ENCODE data around the gene FOXO3. TPM values are rescaled to one million over a fixed set of nuclear protein-coding genes. Genes with fewer than 3 reads are reported as not detected.
"Not testable (repeated sequence)": the region's sequence is repeated elsewhere in the genome, so short reads cannot be mapped to it uniquely, and the experiment has no call there.

The FOXO3 gene
- 10.9 and 11.4 TPM in 2 replicates for total RNA-seq (2014; rRNA removed; shearing (Covaris generic))

DNA sequence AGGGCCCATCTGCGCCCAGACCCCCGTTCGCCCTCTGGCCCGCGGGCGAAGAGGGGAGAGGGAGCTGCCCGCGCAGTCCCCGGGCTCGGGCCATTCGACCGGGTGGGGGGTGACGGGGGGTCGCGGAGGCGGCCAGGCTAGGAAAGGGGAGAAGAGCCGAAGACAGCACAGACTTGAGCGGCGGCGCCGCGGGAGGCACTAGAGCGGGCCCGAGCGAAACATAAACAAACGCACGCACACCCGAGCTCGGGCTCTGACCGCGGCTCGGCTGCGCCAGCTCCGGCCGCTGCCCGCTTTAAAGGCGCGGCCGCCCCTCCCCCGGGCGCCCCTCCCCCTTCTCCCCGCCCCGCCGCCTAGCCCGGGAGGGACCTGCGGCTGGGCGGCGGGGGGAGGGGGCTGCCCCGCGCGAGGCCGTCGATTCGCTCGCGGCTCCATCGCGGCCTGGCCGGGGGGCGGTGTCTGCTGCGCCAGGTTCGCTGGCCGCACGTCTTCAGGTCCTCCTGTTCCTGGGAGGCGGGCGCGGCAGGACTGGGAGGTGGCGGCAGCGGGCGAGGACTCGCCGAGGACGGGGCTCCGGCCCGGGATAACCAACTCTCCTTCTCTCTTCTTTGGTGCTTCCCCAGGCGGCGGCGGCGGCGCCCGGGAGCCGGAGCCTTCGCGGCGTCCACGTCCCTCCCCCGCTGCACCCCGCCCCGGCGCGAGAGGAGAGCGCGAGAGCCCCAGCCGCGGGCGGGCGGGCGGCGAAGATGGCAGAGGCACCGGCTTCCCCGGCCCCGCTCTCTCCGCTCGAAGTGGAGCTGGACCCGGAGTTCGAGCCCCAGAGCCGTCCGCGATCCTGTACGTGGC lies at the start of gene FOXO3:
TSS of gene FOXO3 (plus strand) at position 455 of the 846 bp plus-strand sequence. CDS start at position 747, 292 bp downstream.
- DNase-seq (ENCODE audit: low spot score): peak; percentile 58

DNA sequence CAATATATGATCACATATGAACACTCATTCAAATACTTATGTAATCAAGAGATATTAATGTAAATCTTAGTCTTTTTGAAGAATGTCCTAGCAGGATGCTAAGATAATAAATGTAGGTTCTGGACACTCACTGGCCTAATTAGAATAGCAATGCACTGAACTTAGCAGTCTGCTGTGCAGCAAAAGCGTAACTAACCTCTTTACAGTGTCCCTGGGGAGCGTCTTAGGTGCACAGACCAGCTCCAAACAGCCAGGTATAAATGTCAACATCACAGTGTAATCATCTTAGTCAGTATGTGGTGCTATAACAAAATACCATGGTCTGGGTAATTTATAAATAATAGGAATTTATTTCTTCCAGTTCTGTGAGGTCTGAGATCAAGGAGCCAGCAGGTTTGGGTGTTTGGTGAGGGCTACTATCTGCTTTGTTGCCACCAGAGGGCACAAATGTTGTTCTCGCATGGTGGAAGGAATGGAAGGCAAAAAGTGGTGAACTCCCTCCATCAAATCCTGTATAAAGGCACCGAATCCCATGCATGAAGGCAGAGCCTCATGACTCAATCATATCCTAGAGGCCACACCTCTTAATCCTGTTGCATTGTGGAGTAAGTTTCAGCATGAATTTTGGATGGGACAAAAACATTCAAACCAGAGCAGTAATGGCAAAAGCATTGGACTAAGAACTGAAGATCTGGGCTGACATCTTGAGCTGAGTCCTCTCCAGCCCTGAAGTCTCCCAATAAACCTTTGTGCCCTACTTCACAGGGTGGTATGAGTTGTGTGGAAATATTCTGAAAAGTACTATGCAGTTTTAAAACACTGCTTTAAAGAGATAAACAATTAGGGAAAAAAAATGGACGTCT lies 41.8 kb upstream of the FOXO3 start:
- peak; percentile 37 for DNase-seq (ENCODE audit: low spot score)

DNA sequence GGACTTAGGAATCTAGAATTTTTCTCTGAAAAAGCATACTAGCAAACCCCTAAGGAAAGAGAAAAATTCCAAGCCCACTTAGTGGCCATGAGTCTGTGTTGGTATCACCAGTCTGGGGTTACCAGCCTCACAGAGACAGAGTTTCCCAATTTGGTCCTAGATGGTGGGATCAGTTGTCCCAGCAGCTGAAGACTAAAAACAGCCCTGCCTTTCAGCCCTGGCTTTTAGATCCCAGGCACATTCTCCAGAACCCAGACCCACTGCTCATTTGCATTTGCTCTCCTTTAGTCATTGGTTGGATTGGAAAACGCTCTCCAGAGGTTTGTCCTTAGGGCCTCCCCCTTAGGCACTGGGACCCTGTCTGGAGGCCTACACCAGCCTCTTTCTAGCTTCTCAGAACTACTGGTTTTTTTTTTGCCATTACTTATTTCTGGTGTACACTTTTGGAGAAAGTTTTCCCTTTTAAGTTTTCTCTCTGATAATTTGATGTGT lies 39.1 kb upstream of the FOXO3 start:
- DNase-seq (ENCODE audit: low spot score): no peak

DNA sequence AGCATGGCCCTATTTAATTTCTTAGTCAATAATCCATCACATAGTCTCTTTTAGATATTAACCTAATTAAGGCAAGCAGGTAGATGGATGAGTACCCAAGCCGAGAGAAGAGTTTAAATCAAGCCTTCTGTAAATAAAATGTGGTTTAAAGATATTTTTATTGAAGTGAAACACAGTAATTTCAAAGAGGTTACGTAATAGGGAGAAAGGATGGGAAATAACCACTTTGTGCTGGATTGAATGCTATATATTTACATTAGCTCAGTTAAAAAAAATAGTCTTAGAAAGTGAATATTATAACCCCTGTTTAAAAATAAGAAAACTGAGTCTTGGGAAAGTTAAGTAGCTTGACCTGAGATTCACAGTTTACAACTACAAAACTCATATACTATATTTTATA lies 37.0 kb upstream of the FOXO3 start:
- DNase-seq (ENCODE audit: low spot score): no peak

DNA sequence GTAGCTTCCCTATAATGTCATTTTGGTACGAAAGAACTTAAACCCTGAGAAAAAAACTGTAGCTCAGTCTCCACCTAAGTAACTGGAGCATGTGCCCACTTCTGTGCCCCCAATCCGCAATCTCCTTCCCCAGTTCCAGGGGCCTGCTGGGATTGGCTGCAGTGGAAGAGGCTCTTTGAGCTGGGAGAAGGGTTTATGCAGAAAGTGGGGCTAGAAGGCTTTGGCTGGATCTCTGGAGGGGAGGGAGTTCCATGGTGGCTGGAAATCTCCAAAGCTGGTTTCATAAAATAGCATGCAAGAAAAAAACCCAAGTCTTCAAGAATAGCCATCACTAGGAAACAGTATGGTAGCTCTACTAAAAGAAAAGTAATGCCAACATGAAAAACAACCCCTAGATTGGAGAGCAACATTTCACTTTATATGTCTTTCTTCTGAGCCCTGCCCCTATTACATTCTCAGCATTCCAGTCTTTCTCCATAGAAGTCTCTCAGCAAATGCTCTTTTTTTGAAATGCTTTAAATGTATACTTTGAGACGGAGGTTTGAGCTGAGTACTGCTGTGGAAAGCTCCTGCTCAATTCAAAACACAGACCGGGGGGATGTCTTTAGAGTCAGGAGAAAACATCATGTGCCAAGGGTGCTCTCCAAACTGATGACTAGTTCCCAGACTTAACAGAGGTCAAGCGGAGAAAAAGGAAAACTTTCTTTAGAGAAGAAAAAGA lies 36.0 kb upstream of the FOXO3 start:
- no peak for DNase-seq (ENCODE audit: low spot score)

DNA sequence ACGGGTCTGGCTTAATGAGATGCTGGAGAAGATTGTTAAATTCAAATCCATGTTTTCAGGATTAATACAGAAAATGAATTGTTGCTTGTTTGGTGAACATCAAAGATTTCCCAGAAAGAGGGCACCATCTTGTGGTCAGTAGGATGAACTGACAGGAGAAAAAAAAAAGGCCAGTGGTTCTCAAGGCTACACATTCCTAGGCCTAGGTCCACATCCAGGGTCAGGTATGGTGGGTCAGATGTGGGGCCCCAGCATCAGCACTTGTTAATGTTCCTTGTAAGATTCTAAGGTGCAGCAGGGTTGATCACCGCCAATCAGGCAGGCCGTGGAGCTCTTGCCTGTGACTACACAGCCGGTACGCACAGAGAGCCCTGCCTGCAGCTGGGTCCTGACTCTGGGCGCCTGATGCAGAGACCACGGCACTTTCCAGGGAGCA lies 34.0 kb upstream of the FOXO3 start:
- DNase-seq (ENCODE audit: low spot score): peak; percentile 18

DNA sequence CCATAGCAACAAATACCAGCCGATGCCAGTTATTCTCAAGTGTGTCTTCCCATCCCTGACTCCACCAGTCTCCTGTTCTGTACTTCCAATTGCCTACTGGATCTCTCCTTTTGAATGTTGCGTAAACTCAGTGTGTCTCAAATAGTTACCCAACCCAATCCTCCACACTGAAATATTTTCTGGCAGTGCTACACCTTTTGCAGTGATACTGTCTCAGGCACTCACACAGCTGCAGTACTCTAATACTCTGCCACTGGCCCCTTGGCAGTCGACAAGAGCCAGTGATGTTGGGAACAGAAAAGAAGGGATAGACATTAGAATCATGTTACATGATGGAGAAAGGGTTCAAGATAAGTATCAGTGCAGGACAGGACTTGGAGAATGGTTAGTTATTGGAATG lies 31.8 kb upstream of the FOXO3 start:
- no peak for DNase-seq (ENCODE audit: low spot score)

DNA sequence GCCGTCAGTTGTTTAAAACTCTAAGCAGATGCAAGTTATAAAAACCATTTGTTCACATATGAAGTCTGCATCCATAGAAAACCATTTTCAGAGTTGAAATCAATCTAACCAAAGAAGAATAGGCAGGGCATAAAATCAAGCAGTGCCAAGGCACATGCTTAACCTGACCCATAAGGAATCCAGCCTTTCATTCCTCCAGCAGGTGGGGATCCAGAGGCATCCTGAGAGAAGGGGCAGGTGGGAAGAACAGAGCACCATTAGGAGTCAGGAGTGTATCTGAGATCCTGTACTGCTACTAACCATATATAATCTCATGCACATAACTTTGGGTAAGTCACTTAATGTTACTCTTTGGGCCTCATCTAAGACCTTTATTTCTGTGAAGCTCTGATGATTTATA lies 29.4 kb upstream of the FOXO3 start:
- DNase-seq (ENCODE audit: low spot score): no peak

DNA sequence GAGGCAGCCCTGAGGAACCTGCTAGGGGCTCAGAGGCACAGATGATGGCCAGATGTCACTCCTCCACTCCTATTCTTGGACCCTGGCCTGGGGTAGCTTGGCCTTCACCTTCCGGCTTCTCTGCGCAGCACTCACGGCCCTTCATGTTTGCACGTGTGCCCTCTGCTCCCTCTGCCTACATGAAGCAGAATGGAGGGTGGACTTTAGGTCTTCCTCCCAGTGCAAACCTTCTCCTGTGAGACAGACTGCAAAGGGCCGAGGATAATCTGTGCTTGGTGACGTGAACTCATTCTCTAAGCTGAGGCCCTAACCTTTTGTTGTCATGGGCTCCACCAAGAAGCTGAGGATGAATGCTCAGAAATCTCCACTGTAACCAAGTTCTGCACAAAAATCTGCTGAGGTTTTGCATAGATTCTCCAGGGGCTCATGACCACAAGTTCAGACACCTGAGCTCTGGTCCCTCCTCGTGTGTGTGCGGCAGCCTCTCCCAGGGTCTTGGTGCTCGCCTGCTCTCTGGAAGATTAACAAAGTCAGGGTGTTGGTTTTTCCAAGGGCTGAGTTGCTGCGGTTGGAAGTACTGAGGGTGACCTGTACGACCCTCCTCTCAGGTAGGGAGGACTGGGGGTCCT lies 25.5 kb upstream of the FOXO3 start:
- DNase-seq (ENCODE audit: low spot score): no peak

DNA sequence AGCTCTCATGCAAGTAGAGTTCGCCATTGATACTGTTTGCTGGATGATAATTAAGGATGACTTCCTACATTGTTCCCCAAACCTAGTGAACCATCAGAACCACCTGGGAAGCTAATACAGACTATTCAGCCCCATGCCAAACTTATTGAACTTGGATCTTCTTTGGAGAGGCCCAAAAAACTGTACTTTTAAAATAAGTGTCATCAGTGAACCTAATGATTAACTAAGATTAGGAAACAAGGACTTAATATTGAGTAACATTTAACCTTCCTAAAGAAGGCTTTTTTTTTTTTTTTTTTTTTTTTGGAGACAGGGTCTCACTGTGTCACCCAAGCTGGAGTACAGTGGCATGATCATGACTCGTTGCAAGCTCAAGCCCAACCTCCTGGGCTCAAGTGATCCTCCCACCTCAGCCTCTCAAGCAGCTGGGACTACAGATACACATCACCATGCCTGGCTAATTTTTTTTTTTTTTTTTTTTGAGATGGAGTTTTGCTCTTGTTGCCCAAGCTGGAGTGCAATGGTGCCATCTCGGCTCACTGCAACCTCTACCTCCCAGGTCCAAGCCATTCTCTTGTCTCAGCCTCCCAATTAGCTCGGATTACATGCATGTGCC lies 24.7 kb upstream of the FOXO3 start:
- not testable (repeated sequence) for DNase-seq (ENCODE audit: low spot score)

DNA sequence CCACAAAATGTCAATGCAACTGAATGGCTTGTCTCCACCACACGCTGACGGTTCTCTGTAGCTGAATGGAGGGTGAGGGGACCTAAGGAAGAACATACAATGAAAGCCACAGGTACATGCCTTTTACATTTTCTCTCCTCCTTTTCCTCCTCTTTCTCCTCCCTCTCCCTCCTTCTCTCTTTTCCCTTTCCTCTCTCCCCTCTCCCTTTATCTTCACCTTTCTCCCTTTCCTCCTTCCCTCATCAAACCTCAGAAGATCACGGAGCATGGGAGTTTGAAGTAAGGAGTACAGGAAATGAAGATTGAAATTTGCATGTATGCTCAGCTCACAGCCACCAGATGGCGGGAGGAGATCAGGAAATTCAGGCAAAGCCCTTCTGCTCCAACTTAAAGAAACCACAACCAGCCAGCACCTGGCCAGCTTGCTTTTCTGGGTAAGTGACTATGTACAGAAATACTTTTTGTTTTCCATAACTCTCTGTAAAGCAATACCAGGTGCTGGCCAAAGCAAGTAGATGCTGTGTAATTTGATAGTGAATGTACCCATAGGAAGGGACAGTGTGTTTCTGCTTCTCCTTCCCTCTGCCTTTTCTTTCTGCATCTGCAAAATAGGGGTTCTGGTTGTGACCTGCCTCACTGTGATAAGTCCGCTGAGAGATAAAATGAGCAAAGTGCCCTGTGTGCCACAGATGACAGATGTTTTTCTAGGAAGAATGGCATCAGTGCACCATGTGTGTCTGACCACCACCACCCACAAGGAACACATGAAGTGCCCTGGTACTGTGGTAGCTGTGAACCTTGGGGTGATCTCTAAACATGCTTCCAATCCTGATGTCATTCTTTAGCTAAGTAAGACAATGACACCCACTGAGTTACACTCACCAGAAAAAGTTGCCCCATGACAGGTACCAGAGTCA lies 18.6 kb upstream of the FOXO3 start:
- DNase-seq (ENCODE audit: low spot score): peak; percentile 72

DNA sequence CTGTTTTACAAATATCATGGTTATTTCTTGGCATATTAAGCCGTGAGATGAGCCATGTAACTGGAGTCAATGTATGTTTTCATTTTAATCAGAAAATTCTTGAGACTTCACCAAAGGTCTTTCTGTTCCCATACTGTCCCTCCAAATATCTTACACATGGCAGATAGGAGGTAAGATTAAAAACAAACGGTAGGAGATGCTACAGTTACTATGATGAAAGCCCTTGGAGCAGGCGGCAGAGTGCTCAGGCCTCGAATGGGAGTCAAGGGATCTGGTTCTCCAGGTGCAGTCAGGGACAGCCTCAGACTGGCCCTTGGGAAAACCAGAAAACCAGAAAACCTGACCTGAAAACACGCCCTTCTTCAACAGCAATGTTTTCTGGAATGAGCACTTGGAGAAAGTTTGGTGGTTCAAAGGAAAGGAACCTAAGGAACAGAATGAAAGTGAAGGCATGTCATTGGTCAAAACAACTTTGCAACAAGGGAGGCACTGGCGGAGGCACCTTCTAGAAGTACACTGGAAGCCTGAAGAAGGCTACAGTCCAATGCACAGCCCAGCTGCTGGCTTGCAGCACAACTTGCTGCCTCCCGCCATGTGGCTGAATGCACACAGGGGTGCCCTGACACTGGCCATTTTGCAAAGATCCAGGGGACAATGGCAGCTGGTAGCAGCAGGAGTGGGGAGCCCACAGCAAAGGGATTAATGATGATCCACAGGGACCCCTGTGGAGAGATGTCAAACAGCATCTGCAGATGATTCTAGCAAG lies 17.4 kb upstream of the FOXO3 start:
- DNase-seq (ENCODE audit: low spot score): no peak

DNA sequence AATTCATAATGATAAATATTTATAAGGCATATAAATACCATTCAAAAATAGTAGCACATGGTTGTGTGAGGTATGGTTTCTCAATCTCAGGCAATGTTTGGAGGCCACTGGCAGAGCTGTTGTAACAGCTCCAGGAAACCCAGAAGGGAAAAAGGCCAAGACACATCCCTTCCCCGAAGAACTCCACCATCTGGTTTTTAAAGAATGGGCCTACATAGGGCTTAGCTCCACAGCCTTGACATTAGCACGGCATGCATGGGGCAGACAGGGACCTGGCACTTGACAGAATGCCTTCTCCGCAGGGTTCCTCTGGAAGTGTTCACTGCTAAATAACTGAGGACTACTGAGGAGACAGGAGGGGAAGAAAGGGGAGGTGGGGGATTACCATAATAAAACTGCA lies 16.1 kb upstream of the FOXO3 start:
- DNase-seq (ENCODE audit: low spot score): no peak

DNA sequence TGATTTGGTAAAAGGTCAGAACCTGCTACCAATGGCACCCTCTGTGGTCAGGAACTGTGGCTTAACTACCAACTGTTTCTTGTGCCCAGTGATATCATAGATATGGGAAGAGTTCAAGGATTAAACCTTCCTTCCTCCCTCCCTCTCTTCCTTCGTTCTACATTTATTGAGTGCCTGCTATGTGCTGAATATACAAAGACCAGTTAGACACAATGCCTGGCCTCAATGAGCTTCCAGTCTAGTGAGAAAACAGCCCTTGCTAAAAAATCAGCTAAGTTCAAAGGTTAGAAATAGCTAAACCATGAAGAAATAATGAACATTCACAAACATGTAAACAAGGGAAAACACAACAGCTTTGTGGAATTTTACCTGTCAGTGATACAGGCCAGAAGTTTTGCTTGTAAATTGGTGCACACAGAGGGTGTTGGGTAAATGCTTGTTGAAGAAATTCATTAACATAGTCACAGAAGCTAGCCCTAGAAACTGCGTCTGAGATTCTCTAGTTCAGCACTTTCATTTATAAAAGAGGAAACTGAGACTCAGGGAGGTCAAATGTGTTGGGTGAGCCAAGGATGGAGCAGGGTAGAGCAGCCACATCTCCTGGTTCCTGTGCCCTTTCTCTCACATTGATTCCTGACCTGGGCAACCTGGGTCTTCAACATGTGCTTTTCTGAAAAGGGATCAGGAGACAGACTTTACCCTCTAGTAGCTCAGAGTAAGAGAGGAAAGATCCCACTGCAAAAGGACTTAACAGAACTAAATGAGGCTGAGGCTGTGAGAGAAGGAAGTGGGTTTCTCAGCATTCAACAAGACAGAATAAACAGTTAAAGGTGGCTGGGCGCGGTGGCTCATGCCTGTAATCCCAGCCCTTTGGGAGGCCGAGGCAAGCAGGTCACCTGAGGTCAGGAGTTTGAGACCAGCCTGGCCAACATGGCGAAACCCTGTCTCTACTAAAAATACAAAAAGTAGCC lies 14.4 kb upstream of the FOXO3 start:
- DNase-seq (ENCODE audit: low spot score): no peak

DNA sequence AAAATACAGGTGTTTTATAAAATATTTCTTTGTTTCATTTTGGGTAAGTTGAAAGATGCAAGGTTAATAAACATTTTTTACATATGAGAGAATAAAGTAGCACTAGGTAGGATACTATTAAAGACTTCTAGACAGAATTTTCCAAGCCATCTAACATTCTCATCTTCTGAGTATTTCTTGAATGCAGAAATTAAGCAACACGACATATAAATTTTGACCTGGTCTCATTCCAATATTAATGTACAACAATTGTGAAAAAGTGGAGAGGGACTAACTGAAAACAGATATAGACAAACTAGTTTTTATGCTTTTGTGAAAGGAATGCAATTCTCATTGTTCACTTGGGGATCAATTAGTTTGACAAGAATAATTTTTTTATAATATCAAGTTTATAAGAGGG lies 11.5 kb upstream of the FOXO3 start:
- no peak for DNase-seq (ENCODE audit: low spot score)

DNA sequence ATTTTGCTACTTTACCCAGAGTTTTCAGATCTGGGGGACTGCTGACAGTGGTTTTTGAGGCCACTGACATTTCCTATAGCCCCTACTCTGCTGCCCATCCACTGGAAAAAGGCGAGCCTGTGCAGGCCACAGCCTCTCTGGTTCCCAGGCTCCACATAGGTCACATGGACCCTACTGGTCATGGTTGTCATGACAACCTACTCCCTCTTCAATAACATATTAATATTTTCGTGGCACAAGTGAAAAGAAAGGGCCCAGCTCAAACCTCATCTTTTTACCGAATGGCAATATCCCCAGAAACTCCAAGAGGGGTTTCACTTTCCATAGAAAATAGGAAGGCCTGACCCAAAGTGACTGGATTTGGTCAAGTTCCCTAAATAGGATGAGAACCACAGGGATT lies 11.0 kb upstream of the FOXO3 start:
- DNase-seq (ENCODE audit: low spot score): no peak

DNA sequence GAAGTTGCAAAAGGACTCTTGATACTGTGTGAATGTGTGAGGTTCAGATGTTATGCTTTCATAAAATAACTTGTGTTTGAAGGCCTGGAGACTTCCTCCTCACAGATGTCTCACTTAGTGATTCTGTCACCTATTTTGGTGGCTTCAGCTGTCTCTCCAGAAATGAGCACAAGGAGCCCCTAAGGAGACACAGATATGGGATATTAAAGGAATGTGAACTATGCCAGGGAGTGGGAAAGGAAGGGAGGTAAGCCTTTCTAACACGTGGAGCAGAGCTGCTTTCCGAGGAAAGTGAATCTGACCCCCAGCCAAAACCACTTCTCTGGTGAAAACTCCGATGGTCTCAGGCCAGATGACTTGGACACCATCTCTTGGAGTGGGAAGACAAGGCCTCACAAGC lies 10.5 kb upstream of the FOXO3 start:
- no peak for DNase-seq (ENCODE audit: low spot score)
